Measurements from ENCODE around the gene SEC63. TPM values are rescaled to one million over a fixed set of nuclear protein-coding genes. Genes with fewer than 3 reads are reported as not detected.

The SEC63 gene
- total and polyA plus RNA-seq, 4 donors = 20.7 to 69.4 (median 27.4) TPM

DNA sequence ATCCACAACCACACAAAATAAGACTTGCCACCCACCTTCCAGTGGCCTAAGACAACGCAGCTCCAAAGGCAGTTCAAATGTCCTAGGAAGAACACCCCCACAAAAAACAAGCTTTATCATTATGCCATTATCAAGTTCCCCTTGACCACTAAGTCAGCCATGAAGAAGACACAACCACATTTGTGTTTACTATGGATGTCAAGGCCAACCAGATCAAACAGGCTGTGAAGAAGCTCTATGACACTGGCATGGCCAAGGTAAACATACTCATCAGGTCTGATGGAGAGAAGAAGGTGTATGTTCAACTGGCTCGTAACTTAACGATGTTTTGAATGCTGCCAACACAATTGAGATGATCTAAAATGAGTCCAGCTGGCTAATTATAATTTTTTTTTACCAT, 26.1 kb downstream of the SEC63 start:
- WGBS = 82% methylated on average over 3 of the region's 3 CpGs
- Histone ChIP-seq H3K9me3 (ENCODE audit: control insufficient read depth in 4 of 4, low read length in 3 of 4) (no peaks in the 10 kb centered on the region), H3K36me3 (ENCODE audit: control insufficient read depth in 4 of 4, insufficient read depth in 3 of 4, low read depth in 1 of 4, low read length in 3 of 4) (peaks cover 0 to 5% (median 0%) of the 10 kb centered on the region in 4 donors), H3K9ac (ENCODE audit: low read depth in 1 of 2, low read length in 2 of 2) (no peak overlapping the region), H3K27me3 (ENCODE audit: control insufficient read depth in 4 of 4, insufficient read depth in 4 of 4, low read length in 3 of 4) (no peaks in the 10 kb centered on the region), H3K4me1 (ENCODE audit: control insufficient read depth in 4 of 4, insufficient read depth in 4 of 4, low read length in 3 of 4) (peaks cover 6 to 8% (median 8%) of the 10 kb centered on the region in 4 donors), H3K4me3 (ENCODE audit: low read depth in 1 of 3, low read length in 3 of 3) (no peak overlapping the region), H3K27ac (ENCODE audit: low read depth in 1 of 2, low read length in 2 of 2) (no peak overlapping the region)
- no peak for DNase-seq (ENCODE audit: low spot score)
- TF ChIP-seq ZBTB33 (IDR thresholded peaks at IDR 0.05) = no peak
- TF ChIP-seq FOXA1 (IDR thresholded peaks at IDR 0.05) = no peak
- no peak for TF ChIP-seq JUND (IDR thresholded peaks at IDR 0.05)
- no peak for TF ChIP-seq RXRA (IDR thresholded peaks at IDR 0.05)
- TF ChIP-seq RAD21 (IDR thresholded peaks at IDR 0.05) = no peak
- no peak for TF ChIP-seq MAX (IDR thresholded peaks at IDR 0.05)
- TF ChIP-seq GABPA (IDR thresholded peaks at IDR 0.05 in 1 of 2, conservative IDR thresholded peaks at IDR 0.05 in 1 of 2) = no peak
- TF ChIP-seq, protein P1, sequence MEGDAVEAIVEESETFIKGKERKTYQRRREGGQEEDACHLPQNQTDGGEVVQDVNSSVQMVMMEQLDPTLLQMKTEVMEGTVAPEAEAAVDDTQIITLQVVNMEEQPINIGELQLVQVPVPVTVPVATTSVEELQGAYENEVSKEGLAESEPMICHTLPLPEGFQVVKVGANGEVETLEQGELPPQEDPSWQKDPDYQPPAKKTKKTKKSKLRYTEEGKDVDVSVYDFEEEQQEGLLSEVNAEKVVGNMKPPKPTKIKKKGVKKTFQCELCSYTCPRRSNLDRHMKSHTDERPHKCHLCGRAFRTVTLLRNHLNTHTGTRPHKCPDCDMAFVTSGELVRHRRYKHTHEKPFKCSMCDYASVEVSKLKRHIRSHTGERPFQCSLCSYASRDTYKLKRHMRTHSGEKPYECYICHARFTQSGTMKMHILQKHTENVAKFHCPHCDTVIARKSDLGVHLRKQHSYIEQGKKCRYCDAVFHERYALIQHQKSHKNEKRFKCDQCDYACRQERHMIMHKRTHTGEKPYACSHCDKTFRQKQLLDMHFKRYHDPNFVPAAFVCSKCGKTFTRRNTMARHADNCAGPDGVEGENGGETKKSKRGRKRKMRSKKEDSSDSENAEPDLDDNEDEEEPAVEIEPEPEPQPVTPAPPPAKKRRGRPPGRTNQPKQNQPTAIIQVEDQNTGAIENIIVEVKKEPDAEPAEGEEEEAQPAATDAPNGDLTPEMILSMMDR (IDR thresholded peaks at IDR 0.05; ENCODE audit: low read depth, low read length, missing input control) = no peak
- no peak for TF ChIP-seq YY1 (IDR thresholded peaks at IDR 0.05)
- TF ChIP-seq FOXA2 (IDR thresholded peaks at IDR 0.05) = no peak
- TF ChIP-seq HNF4A (conservative IDR thresholded peaks at IDR 0.05) = no peak
- TF ChIP-seq TAF1 (conservative IDR thresholded peaks at IDR 0.05) = no peak
- TF ChIP-seq SP1 (IDR thresholded peaks at IDR 0.05) = no peak
- TF ChIP-seq HNF4G (IDR thresholded peaks at IDR 0.05) = no peak

GRCh38 chr6:107928984-107929383, 29.0 kb downstream of the SEC63 start:
- Histone ChIP-seq H3K27ac (ENCODE audit: low read depth in 1 of 2, low read length in 2 of 2) (no peak overlapping the region), H3K27me3 (ENCODE audit: control insufficient read depth in 4 of 4, insufficient read depth in 4 of 4, low read length in 3 of 4) (no peaks in the 10 kb centered on the region), H3K9ac (ENCODE audit: low read depth in 1 of 2, low read length in 2 of 2) (no peak overlapping the region), H3K4me3 (ENCODE audit: low read depth in 1 of 3, low read length in 3 of 3) (no peak overlapping the region), H3K36me3 (ENCODE audit: control insufficient read depth in 4 of 4, insufficient read depth in 3 of 4, low read depth in 1 of 4, low read length in 3 of 4) (peaks cover 0 to 5% (median under 1%) of the 10 kb centered on the region in 4 donors), H3K9me3 (ENCODE audit: control insufficient read depth in 4 of 4, low read length in 3 of 4) (no peaks in the 10 kb centered on the region), H3K4me1 (ENCODE audit: control insufficient read depth in 4 of 4, insufficient read depth in 4 of 4, low read length in 3 of 4) (peaks cover 0 to 4% (median 2%) of the 10 kb centered on the region in 4 donors)
- DNase-seq (ENCODE audit: low spot score) = no peak
- 91% methylated on average over 2 of the region's 2 CpGs for WGBS
- TF ChIP-seq HNF4G (IDR thresholded peaks at IDR 0.05) (no peak), HNF4A (conservative IDR thresholded peaks at IDR 0.05) (no peak), ATF3 (IDR thresholded peaks at IDR 0.05) (no peak), SP1 (IDR thresholded peaks at IDR 0.05) (no peak), RAD21 (IDR thresholded peaks at IDR 0.05) (no peak), JUND (IDR thresholded peaks at IDR 0.05) (no peak), ZBTB33 (IDR thresholded peaks at IDR 0.05) (no peak), NR2F2 (IDR thresholded peaks at IDR 0.05) (no peak), TAF1 (conservative IDR thresholded peaks at IDR 0.05) (no peak), GABPA (IDR thresholded peaks at IDR 0.05 in 1 of 2, conservative IDR thresholded peaks at IDR 0.05 in 1 of 2) (no peak), REST (IDR thresholded peaks at IDR 0.05) (no peak), FOXA1 (IDR thresholded peaks at IDR 0.05) (no peak), MAX (IDR thresholded peaks at IDR 0.05) (no peak)

Data from liver (tissue), 9 donors.